Stimulated activated CD8-positive, alpha-beta memory T cell treated with anti-CD3 and anti-CD28 coated beads, Interleukin-12 subunit alpha, Interleukin-12 subunit beta, amount 100 ng/mL, for 1 hour (primary cell): Measurements from ENCODE around the gene SLC9A8.
"Not testable (repeated sequence)": the region's sequence is repeated elsewhere in the genome, so short reads cannot be mapped to it uniquely, and the experiment has no call there.

Source experiments
- DNase-seq: peaks from one replicate; pipeline ENCODE4 v3.0.0-alpha.2; 2020; ENCODE audit warnings: low read depth

The SLC9A8 gene

GRCh38 chr20:49893242-49894072, 80.8 kb downstream of the SLC9A8 start:
- no peak for DNase-seq

GRCh38 chr20:49894073-49894470, 81.4 kb downstream of the SLC9A8 start:
- no peak for DNase-seq

- not testable (repeated sequence) for DNase-seq
Observed at GRCh38 chr20:49895474-49896093, 83.0 kb downstream of the SLC9A8 start.

GRCh38 chr20:49896204-49896603, 83.6 kb downstream of the SLC9A8 start:
- DNase-seq: no peak

DNA sequence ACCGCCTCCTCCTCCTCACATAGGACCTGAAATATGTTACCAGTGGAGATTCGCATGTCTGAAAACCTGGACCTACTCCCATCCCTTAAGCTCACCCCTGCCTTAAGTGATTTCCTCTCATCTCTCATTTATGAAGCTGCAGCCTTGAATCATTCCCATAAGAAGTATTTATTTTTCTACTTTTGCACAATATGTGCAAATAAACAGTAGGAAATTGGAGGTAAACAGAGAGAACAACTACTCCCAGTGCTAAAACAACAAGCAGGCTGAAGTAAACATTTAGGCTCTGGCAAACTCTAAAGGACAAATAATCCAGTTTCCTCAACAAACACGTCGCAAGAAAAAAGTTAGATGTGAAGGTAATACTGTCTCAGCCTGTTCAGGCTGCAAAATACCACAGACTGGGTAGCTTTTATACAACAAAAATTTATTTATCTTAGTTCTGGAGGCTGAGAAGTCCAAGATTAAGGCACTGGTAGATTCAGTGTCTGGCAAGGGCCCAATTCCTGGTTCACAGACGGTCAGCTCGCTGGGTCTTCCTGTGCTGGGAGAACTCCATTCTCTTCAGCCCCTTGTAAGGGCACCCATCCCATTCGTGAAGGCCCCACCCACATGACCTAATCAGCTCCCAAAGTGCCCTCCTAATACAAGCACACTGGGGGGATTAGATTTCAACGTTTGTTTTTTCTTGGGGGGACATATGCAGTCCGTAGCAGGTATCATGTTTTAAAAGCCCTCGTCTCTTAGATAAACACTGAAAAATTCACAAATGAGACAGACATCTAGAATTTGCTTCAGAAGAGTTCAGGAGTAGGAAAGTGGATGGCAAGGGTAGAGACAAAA, 87.1 kb downstream of the SLC9A8 start:
- DNase-seq: no peak

GRCh38 chr20:49901588-49901987, 89.0 kb downstream of the SLC9A8 start:
- no peak for DNase-seq

DNA sequence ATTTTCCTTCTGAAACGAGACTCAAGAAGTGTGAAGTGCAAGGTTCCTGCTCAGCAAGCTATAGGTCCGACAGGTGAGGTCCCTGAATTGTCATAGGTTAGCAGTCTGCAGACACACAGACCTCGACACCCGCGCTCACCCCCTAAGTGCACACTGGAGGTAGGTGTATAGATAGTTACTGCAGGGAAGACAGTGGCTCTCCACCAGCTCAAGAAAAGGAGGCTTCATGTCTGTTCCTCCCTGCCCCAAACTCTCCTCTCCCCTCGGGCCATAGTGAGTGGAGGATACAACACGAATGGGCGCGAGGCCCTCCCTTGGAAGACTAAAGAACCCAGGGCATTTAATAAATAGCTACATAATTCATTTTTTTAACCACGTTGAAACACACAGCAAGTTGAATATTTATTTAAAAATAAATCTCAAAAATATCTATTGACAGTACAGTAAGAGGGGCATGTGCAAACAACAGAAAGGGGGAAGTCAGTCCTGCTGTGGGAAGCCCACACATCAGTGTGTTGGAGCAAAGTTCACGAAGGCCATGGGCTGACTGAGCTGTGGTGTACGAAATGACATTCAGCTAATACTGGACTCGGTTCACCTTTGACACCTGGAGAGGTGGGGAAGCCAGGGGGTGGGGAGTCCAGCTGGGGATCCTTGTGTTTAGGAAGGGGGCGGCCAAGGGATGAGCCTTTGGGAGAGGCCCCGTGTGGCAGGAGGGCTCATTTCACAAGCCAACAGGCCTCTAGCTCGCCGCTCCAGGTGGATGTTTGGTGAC, 92.0 kb downstream of the SLC9A8 start:
- no peak for DNase-seq

DNA sequence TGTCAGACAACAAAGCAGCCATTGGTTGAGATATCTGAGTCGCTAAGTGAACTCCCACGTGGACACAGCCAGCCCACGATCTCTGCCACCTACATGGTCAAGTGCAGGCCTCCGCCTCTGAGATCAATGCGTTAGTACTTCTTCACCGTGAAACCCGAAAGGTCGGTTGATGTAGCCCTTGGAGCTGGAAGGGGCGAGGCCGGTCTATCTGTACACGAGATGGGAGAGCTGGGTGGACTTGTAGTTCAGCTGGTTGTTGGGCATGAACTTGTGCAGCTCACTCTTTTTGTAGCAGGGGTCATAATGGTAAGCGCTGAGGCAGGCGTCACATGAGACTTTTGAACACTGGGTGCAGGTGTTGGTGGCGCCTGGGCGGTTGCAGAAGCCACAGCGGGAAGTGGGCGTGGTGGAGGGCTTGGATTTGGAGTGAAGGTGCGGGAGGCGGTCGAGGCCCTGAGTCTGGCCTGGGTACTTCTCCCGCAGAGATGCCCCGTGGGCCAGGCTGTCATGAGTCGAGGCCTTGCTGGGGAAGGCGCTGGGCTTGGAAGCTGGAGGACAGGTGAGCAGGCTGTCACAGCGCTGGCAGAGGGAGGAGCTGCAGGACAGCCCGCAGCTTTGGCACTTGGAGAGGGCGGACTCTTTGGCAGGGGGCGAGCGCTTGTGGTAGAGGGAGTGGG, 92.9 kb downstream of the SLC9A8 start:
- DNase-seq: no peak

- DNase-seq: no peak
Observed at GRCh38 chr20:49906101-49906604, 93.5 kb downstream of the SLC9A8 start.

DNA sequence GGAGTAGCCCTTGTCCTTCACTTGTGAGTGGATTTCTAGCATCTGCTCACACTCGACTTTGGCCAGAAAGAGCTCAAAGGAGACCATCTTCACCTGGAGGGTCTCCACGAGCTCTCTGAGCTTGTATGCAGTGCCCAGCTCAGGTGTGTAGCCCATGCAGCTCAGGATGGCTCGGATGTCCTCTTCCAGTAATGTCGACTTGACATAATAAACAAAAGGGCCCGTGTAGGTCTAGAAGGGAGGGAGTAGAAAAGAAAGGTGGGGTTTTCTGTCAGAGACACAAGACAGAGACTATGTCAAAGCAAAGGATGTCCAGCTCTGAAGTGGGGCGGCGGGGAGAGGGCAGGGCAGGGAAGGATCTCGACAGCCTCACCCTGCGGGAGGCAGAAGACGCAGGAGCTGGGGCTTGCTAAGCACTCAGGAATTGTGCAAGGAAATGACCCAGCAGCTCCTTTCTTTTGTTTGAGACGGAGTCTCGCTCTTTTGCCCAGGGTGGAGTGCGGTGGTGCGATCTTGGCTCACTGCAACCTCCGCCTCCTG, 94.1 kb downstream of the SLC9A8 start:
- no peak for DNase-seq

DNA sequence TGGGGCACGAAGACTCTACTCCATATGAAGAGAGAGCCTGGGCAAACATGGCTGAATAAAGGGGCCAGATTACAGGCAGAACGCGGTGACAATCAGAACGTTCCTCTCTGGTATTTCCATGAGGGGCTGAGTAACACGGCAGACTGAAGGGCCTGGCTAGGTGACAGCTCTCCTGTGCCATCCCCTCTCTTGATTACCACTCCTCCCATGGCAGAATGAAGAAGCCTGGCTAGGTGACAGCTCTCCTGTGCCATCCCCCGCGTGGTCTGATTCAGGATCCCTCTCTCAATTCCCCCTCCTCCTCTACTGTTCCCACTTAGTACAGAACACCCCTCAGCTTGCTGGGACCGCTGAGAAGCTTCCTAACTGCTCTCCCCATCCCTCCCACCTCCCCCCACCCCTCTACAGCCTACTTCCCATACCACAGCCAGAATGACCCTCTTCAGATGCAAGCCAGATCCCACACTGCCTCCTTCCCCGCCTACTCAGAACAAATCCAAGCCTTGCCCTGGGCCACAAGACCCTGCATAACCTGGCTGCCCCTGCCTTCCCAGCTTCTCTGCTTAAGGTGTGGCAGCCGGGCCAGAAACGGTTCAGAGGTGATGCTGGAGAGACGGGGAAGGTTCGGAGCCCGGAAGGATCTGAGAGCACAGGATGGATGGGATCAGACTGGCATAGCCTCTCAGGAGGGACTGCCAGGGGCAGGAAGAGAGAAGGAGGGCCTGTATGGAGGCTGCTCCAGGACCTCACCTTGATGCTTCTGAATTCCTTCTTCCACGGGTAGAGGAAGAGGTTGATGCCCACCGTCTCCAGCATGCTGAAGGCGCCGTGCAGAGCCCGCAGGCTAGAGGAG, 95.0 kb downstream of the SLC9A8 start:
- DNase-seq: no peak

DNA sequence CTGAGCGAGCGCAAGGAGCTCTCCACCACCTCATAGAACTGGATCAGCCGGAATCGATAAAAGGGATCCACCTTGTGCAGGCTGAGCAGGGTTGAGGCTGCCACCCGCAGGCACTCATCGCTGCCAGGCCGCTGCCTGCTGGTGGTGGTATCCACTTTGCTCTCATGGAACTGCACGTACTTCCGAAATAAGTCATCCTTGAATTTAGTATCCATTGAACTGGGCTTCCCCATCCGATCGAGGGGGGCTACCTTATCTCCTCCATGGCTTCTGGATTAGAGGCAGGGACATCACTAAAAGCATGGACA, 95.6 kb downstream of the SLC9A8 start:
- DNase-seq: no peak

GRCh38 chr20:49909499-49910339, 97.1 kb downstream of the SLC9A8 start:
- DNase-seq: no peak

- DNase-seq: no peak
Observed at GRCh38 chr20:49910340-49910706, 97.7 kb downstream of the SLC9A8 start.

GRCh38 chr20:49913399-49914047, 100.9 kb downstream of the SLC9A8 start:
- DNase-seq: no peak

GRCh38 chr20:49914310-49915117, 101.9 kb downstream of the SLC9A8 start:
- DNase-seq: no peak

GRCh38 chr20:49915118-49915379, 102.4 kb downstream of the SLC9A8 start:
- no peak for DNase-seq
